ENCODE data around the gene AMIGO1.

The AMIGO1 gene

GRCh38 chr1:109501644-109502363 lies 7.7 kb downstream of the AMIGO1 start:
- Mint-ChIP-seq H3K36me3 (ENCODE audit: low read depth) (peaks cover 27% of the 10 kb centered on the region), H3K27ac (peak overlapping the region; percentile 85), H3K9me3 (no peaks in the 10 kb centered on the region), H3K27me3 (ENCODE audit: low read depth) (no peaks in the 10 kb centered on the region), H3K4me1 (ENCODE audit: low read depth) (peaks cover 41% of the 10 kb centered on the region), H3K4me3 (peak overlapping the region; percentile 66)

- Mint-ChIP-seq H3K9me3 (no peaks in the 10 kb centered on the region), H3K27ac (no peak overlapping the region), H3K4me3 (peak overlapping the region; percentile 21), H3K27me3 (ENCODE audit: low read depth) (no peaks in the 10 kb centered on the region), H3K4me1 (ENCODE audit: low read depth) (peaks cover 49% of the 10 kb centered on the region), H3K36me3 (ENCODE audit: low read depth) (peaks cover 35% of the 10 kb centered on the region)
Observed at GRCh38 chr1:109500941-109501381, 8.6 kb downstream of the AMIGO1 start.

GRCh38 chr1:109499661-109500536 lies 9.6 kb downstream of the AMIGO1 start:
- Mint-ChIP-seq H3K27me3 (ENCODE audit: low read depth) (no peaks in the 10 kb centered on the region), H3K9me3 (no peaks in the 10 kb centered on the region), H3K4me3 (no peak overlapping the region), H3K4me1 (ENCODE audit: low read depth) (peaks cover 58% of the 10 kb centered on the region), H3K27ac (no peak overlapping the region), H3K36me3 (ENCODE audit: low read depth) (peaks cover 40% of the 10 kb centered on the region)

GRCh38 chr1:109499081-109499480 lies 10.4 kb downstream of the AMIGO1 start:
- no peak overlapping the region for H3K4me3 Mint-ChIP-seq
- H3K9me3 Mint-ChIP-seq = no peaks in the 10 kb centered on the region
- no peak overlapping the region for H3K27ac Mint-ChIP-seq
- H3K36me3 Mint-ChIP-seq (ENCODE audit: low read depth) = peaks cover 39% of the 10 kb centered on the region
- H3K27me3 Mint-ChIP-seq (ENCODE audit: low read depth) = no peaks in the 10 kb centered on the region
- peaks cover 62% of the 10 kb centered on the region for H3K4me1 Mint-ChIP-seq (ENCODE audit: low read depth)

GRCh38 chr1:109498161-109498801 lies 11.2 kb downstream of the AMIGO1 start:
- H3K4me3 Mint-ChIP-seq = no peak overlapping the region
- peaks cover 58% of the 10 kb centered on the region for H3K4me1 Mint-ChIP-seq (ENCODE audit: low read depth)
- H3K36me3 Mint-ChIP-seq (ENCODE audit: low read depth) = peaks cover 37% of the 10 kb centered on the region
- no peaks in the 10 kb centered on the region for H3K9me3 Mint-ChIP-seq
- H3K27ac Mint-ChIP-seq = no peak overlapping the region
- no peaks in the 10 kb centered on the region for H3K27me3 Mint-ChIP-seq (ENCODE audit: low read depth)

GRCh38 chr1:109497449-109498160 lies 11.9 kb downstream of the AMIGO1 start:
- no peak overlapping the region for H3K27ac Mint-ChIP-seq
- H3K4me1 Mint-ChIP-seq (ENCODE audit: low read depth) = peaks cover 54% of the 10 kb centered on the region
- peaks cover 32% of the 10 kb centered on the region for H3K36me3 Mint-ChIP-seq (ENCODE audit: low read depth)
- no peaks in the 10 kb centered on the region for H3K27me3 Mint-ChIP-seq (ENCODE audit: low read depth)
- H3K4me3 Mint-ChIP-seq = no peak overlapping the region
- H3K9me3 Mint-ChIP-seq = no peaks in the 10 kb centered on the region

GRCh38 chr1:109495738-109496137 lies 13.8 kb downstream of the AMIGO1 start:
- Mint-ChIP-seq H3K9me3 (no peaks in the 10 kb centered on the region), H3K4me1 (ENCODE audit: low read depth) (peaks cover 42% of the 10 kb centered on the region), H3K27me3 (ENCODE audit: low read depth) (no peaks in the 10 kb centered on the region), H3K36me3 (ENCODE audit: low read depth) (peaks cover 27% of the 10 kb centered on the region), H3K27ac (no peak overlapping the region), H3K4me3 (peak overlapping the region; percentile 33)

- Mint-ChIP-seq H3K27me3 (ENCODE audit: low read depth) (no peaks in the 10 kb centered on the region), H3K36me3 (ENCODE audit: low read depth) (peaks cover 27% of the 10 kb centered on the region), H3K4me1 (ENCODE audit: low read depth) (peaks cover 33% of the 10 kb centered on the region), H3K27ac (peak within 1 kb of the TSS; percentile 88), H3K9me3 (no peaks in the 10 kb centered on the region), H3K4me3 (peak within 1 kb of the TSS; percentile 96)
Observed at GRCh38 chr1:109493805-109494539, 15.6 kb downstream of the AMIGO1 start, which contains the start of gene CYB561D1. TSS of gene CYB561D1 (plus strand) at chr1:109494094. CDS start at chr1:109494140, 46 bp downstream.

- H3K27ac Mint-ChIP-seq = no peak overlapping the region
- no peaks in the 10 kb centered on the region for H3K27me3 Mint-ChIP-seq (ENCODE audit: low read depth)
- H3K9me3 Mint-ChIP-seq = no peaks in the 10 kb centered on the region
- H3K4me3 Mint-ChIP-seq = peak overlapping the region; percentile 25
- peaks cover 29% of the 10 kb centered on the region for H3K4me1 Mint-ChIP-seq (ENCODE audit: low read depth)
- peaks cover 25% of the 10 kb centered on the region for H3K36me3 Mint-ChIP-seq (ENCODE audit: low read depth)
Observed at GRCh38 chr1:109493227-109493626, 16.3 kb downstream of the AMIGO1 start.

GRCh38 chr1:109492779-109493178 lies 16.7 kb downstream of the AMIGO1 start:
- H3K27me3 Mint-ChIP-seq (ENCODE audit: low read depth) = no peaks in the 10 kb centered on the region
- peaks cover 29% of the 10 kb centered on the region for H3K36me3 Mint-ChIP-seq (ENCODE audit: low read depth)
- H3K4me3 Mint-ChIP-seq = peak overlapping the region; percentile 17
- no peak overlapping the region for H3K27ac Mint-ChIP-seq
- peaks cover 28% of the 10 kb centered on the region for H3K4me1 Mint-ChIP-seq (ENCODE audit: low read depth)
- no peaks in the 10 kb centered on the region for H3K9me3 Mint-ChIP-seq

GRCh38 chr1:109491372-109491771 lies 18.2 kb downstream of the AMIGO1 start:
- H3K36me3 Mint-ChIP-seq (ENCODE audit: low read depth) = peaks cover 23% of the 10 kb centered on the region
- no peak overlapping the region for H3K4me3 Mint-ChIP-seq
- H3K9me3 Mint-ChIP-seq = no peaks in the 10 kb centered on the region
- H3K4me1 Mint-ChIP-seq (ENCODE audit: low read depth) = peaks cover 27% of the 10 kb centered on the region
- no peaks in the 10 kb centered on the region for H3K27me3 Mint-ChIP-seq (ENCODE audit: low read depth)
- no peak overlapping the region for H3K27ac Mint-ChIP-seq

- H3K27ac Mint-ChIP-seq = no peak overlapping the region
- H3K9me3 Mint-ChIP-seq = no peaks in the 10 kb centered on the region
- peaks cover 19% of the 10 kb centered on the region for H3K36me3 Mint-ChIP-seq (ENCODE audit: low read depth)
- no peak overlapping the region for H3K4me3 Mint-ChIP-seq
- H3K27me3 Mint-ChIP-seq (ENCODE audit: low read depth) = no peaks in the 10 kb centered on the region
- H3K4me1 Mint-ChIP-seq (ENCODE audit: low read depth) = peaks cover 23% of the 10 kb centered on the region
Observed at GRCh38 chr1:109490934-109491302, 18.6 kb downstream of the AMIGO1 start.

- Mint-ChIP-seq H3K4me1 (ENCODE audit: low read depth) (peaks cover 21% of the 10 kb centered on the region), H3K27ac (no peak overlapping the region), H3K9me3 (no peaks in the 10 kb centered on the region), H3K27me3 (ENCODE audit: low read depth) (no peaks in the 10 kb centered on the region), H3K36me3 (ENCODE audit: low read depth) (peaks cover 15% of the 10 kb centered on the region), H3K4me3 (no peak overlapping the region)
Observed at GRCh38 chr1:109490029-109490933, 19.2 kb downstream of the AMIGO1 start.
